GM12875 (cell line): ENCODE data around the gene TENT4A.

ENCODE experiments used
- H3K4me3 ChIP-seq: one replicate; pipeline ENCODE4 v1.5.1; 2011; ENCODE audit warnings: low read depth, low read length, control low read depth
- CTCF ChIP-seq: IDR thresholded peaks from 2 replicates; pipeline ENCODE4 v1.5.1; 2011; ENCODE audit warnings: low read depth, mild to moderate bottlenecking, control low read depth, inconsistent platforms, low read length, moderate library complexity, borderline replicate concordance; ENCODE audit not compliant: insufficient read depth

Gene TENT4A

GRCh38 chr5:6786786-6787495 lies 73.7 kb downstream of the TENT4A start:
- no peak overlapping the region for H3K4me3 ChIP-seq
- no peak for TF ChIP-seq CTCF

GRCh38 chr5:6787941-6788340 lies 74.7 kb downstream of the TENT4A start:
- no peak overlapping the region for H3K4me3 ChIP-seq
- TF ChIP-seq CTCF = no peak

- no peak for TF ChIP-seq CTCF
- no peak overlapping the region for H3K4me3 ChIP-seq
Observed at GRCh38 chr5:6788439-6788838, 75.2 kb downstream of the TENT4A start.

- peak; percentile 36; the same call in 1 of the 2 replicates for TF ChIP-seq CTCF
- no peak overlapping the region for H3K4me3 ChIP-seq
Observed at GRCh38 chr5:6788956-6789649, 75.9 kb downstream of the TENT4A start.

GRCh38 chr5:6790346-6790865 lies 77.2 kb downstream of the TENT4A start:
- TF ChIP-seq CTCF = no peak
- H3K4me3 ChIP-seq = no peak overlapping the region

- H3K4me3 ChIP-seq = no peak overlapping the region
- TF ChIP-seq CTCF = no peak
Observed at GRCh38 chr5:6791031-6791430, 77.8 kb downstream of the TENT4A start.

GRCh38 chr5:6792376-6792775 lies 79.1 kb downstream of the TENT4A start:
- TF ChIP-seq CTCF = no peak
- no peak overlapping the region for H3K4me3 ChIP-seq
